GM12878 (cell line): Measurements from ENCODE around the gene PRKCE. TPM values are rescaled to one million over a fixed set of nuclear protein-coding genes. Genes with fewer than 3 reads are reported as not detected.

Experiments used
- BCL3 ChIP-seq: IDR thresholded peaks from 2 replicates; pipeline ENCODE4 v1.6.1; 2011; ENCODE audit warnings: borderline replicate concordance, low read depth, mild to moderate bottlenecking, moderate library complexity, low read length; ENCODE audit not compliant: insufficient read depth, poor library complexity, severe bottlenecking
- CREB1 ChIP-seq: IDR thresholded peaks from 2 replicates; pipeline ENCODE4 v1.6.1; 2012; ENCODE audit warnings: low read depth, mild to moderate bottlenecking, inconsistent platforms
- DPF2 ChIP-seq: fragments of 450-650 bp; IDR thresholded peaks from 2 replicates; pipeline ENCODE4 v1.6.1; 2017; ENCODE audit warnings: mild to moderate bottlenecking
- E2F4 ChIP-seq: IDR thresholded peaks from 2 replicates; pipeline ENCODE4 v1.6.1; 2012; ENCODE audit warnings: low read depth, low read length, improper control_type of control experiment
- ELK1 ChIP-seq: IDR thresholded peaks from 2 replicates; pipeline ENCODE4 v1.6.1; 2012; ENCODE audit warnings: low read depth, low read length, improper control_type of control experiment
- GABPA ChIP-seq: IDR thresholded peaks from 2 replicates; pipeline ENCODE4 v1.6.1; 2014; ENCODE audit warnings: antibody characterized with exemption, low read depth, mild to moderate bottlenecking, inconsistent platforms
- HDAC6 ChIP-seq: fragments of 200-600 bp; sonication (generic); IDR thresholded peaks from one replicate; pipeline ENCODE4 v1.8.0; 2017; ENCODE audit warnings: antibody characterized with exemption; ENCODE audit not compliant: unreplicated experiment
- HSF1 ChIP-seq: fragments of 150-350 bp; IDR thresholded peaks from 2 replicates; pipeline ENCODE4 v1.6.1; 2014; ENCODE audit warnings: mild to moderate bottlenecking, low read depth, low read length
- LARP7 ChIP-seq: fragments of 450-650 bp; IDR thresholded peaks from 2 replicates; pipeline ENCODE4 v1.6.1; 2017; ENCODE audit warnings: mild to moderate bottlenecking
- MTA2 ChIP-seq: fragments of 450-650 bp; IDR thresholded peaks from 2 replicates; pipeline ENCODE4 v1.6.1; 2016; ENCODE audit warnings: low read depth, mild to moderate bottlenecking, moderate library complexity
- NFYA ChIP-seq: IDR thresholded peaks from 2 replicates; pipeline ENCODE4 v1.6.1; 2011; ENCODE audit warnings: low read depth, mild to moderate bottlenecking, low read length, improper control_type of control experiment, borderline replicate concordance
- RAD21 ChIP-seq: IDR thresholded peaks from 2 replicates; pipeline ENCODE4 v1.6.1; 2011; ENCODE audit warnings: mild to moderate bottlenecking, low read depth, low read length, moderate library complexity; ENCODE audit not compliant: insufficient read depth
- RBBP5 ChIP-seq: fragments of 200-600 bp; sonication (generic); conservative IDR thresholded peaks from 2 replicates; pipeline ENCODE4 v1.6.1; 2016
- SMAD5 ChIP-seq: IDR thresholded peaks from 2 replicates; pipeline ENCODE4 v1.6.1; 2016; ENCODE audit warnings: antibody characterized with exemption, low read depth
- SMARCA5 ChIP-seq: fragments of 450-650 bp; IDR thresholded peaks from 2 replicates; pipeline ENCODE4 v1.6.1; 2017; ENCODE audit warnings: mild to moderate bottlenecking
- SMC3 ChIP-seq: IDR thresholded peaks from 2 replicates; pipeline ENCODE4 v1.6.1; 2011; ENCODE audit warnings: low read length, improper control_type of control experiment, borderline replicate concordance
- SREBF1 ChIP-seq: IDR thresholded peaks from 2 replicates; pipeline ENCODE4 v1.6.1; 2012; ENCODE audit warnings: mild to moderate bottlenecking, low read length
- SREBF2 ChIP-seq: IDR thresholded peaks from 2 replicates; pipeline ENCODE4 v1.6.1; 2012; ENCODE audit warnings: mild to moderate bottlenecking, low read length
- TCF3 ChIP-seq: IDR thresholded peaks from 2 replicates; pipeline ENCODE4 v1.6.1; 2012; ENCODE audit warnings: low read depth, mild to moderate bottlenecking, low read length, borderline replicate concordance; ENCODE audit not compliant: insufficient read depth
- ZNF687 ChIP-seq: fragments of 450-650 bp; IDR thresholded peaks from 2 replicates; pipeline ENCODE4 v1.6.1; 2017; ENCODE audit warnings: mild to moderate bottlenecking, moderate library complexity
- polyA plus RNA-seq, 11 experiments: library from polyadenylated mRNA; depleted of rRNA in 4 of 11; unstranded in 6 of 11; stranded (reverse) in 5 of 11; fragments of >200 nt; fragmentation: Nextera tagmentation in 4 of 11; fragmentation: Illumina TruSeq in 1 of 11; extraction: Ambion mirVana in 4 of 11; extraction: Trizol in 1 of 11; gene quantifications; 1 replicate in 1 of 11; 2 replicates in 10 of 11; pipeline versions ENCODE4 v1.2.1 to v1.2.3, GENCODE V29; 2011 to 2016; ENCODE audit warnings: inconsistent platforms in 2 of 11, missing spikeins in 2 of 11, low read depth in 1 of 11
- total RNA-seq, 4 experiments: library from RNA; depleted of rRNA in 3 of 4; stranded (reverse); fragments of >200 nt in 3 of 4; fragmentation: Illumina TruSeq in 1 of 4; extraction: Trizol in 1 of 4; gene quantifications; 2 replicates each; pipeline versions ENCODE4 v1.2.1 to v1.2.3, GENCODE V29; 2013 to 2021

The PRKCE gene
- total and polyA plus RNA-seq, 10 of the 15 experiments (the other 5 are each of a cell fraction or from before 2014, with no cell fraction given): 2.6 to 28.2 (median 11.3) TPM

- TF ChIP-seq HSF1: no peak
- TF ChIP-seq TCF3: no peak
- no peak for TF ChIP-seq CREB1
- no peak for TF ChIP-seq E2F4
- no peak for TF ChIP-seq GABPA
- TF ChIP-seq LARP7: no peak
- TF ChIP-seq HDAC6: no peak
- TF ChIP-seq RAD21: peak; percentile 52
- TF ChIP-seq SREBF1: no peak
- peak; percentile 59; the same call in 1 of the 2 replicates for TF ChIP-seq MTA2
- TF ChIP-seq RBBP5: no peak
- TF ChIP-seq SMAD5: no peak
- TF ChIP-seq BCL3: peak; percentile 51
- no peak for TF ChIP-seq SREBF2
- peak; percentile 42; the same call in 1 of the 2 replicates for TF ChIP-seq SMC3
- no peak for TF ChIP-seq ELK1
- TF ChIP-seq NFYA: no peak
- no peak for TF ChIP-seq DPF2
- no peak for TF ChIP-seq SMARCA5
- peak; percentile 96 for TF ChIP-seq ZNF687
Observed at GRCh38 chr2:45840481-45840880, 189.0 kb downstream of the PRKCE start (continued).
